ENCODE measurements around the gene IMMP2L. TPM values are rescaled to one million over a fixed set of nuclear protein-coding genes. Genes with fewer than 3 reads are reported as not detected.

IMMP2L gene
- total RNA-seq, 1 donor from 2014 or later: 21.5 TPM

DNA sequence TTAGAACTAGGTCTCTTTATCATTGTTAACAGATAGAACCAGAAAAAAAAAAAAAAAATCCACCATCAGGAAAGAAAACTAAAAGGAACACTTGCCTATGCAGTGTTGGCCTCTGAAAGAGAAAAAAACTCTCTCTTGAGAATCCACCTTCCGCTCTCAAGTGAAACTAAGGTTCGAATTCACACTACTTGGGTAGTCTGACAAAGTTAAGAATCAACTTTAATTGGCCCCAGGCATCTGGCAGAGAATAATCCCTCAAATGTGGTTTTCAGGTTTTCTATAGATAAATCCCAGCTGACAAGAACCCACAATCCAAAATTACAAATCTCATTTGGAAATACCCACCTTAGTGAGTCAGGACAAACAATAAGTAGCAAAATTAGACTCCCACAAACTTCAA is 671.1 kb downstream of the IMMP2L start:
- no peaks in the 10 kb centered on the region for H4K20me1 ChIP-seq (ENCODE audit: low read depth)
- H3K27me3 ChIP-seq: no peaks in the 10 kb centered on the region
- H3K9ac ChIP-seq: no peak overlapping the region
- H3K27ac Mint-ChIP-seq: no peak overlapping the region
- H3K36me3 Mint-ChIP-seq: no peaks in the 10 kb centered on the region
- H3K4me1 ChIP-seq: no peaks in the 10 kb centered on the region
- no peaks in the 10 kb centered on the region for H3F3A ChIP-seq (ENCODE audit: low read depth)
- H3K4me3 Mint-ChIP-seq: no peak overlapping the region
- no peaks in the 10 kb centered on the region for H3K9me3 ChIP-seq (ENCODE audit: low read depth)
- DNase-seq (ENCODE audit: low spot score): no peak
- H3K36me3 ChIP-seq: no peaks in the 10 kb centered on the region
- H2AFZ ChIP-seq (replicated peaks): no peak overlapping the region
- no peaks in the 10 kb centered on the region for H3K27me3 Mint-ChIP-seq (ENCODE audit: insufficient read depth, low read depth)
- H3K79me2 ChIP-seq (ENCODE audit: low read depth): no peaks in the 10 kb centered on the region
- no peak overlapping the region for H3K27ac ChIP-seq
- H3K4me1 Mint-ChIP-seq: no peaks in the 10 kb centered on the region
- no peak overlapping the region for H3K4me3 ChIP-seq
- peaks cover 6% of the 10 kb centered on the region for H3K9me3 Mint-ChIP-seq
- no peak overlapping the region for H3K4me2 ChIP-seq
- TF ChIP-seq EZH2phosphoT487 (IDR thresholded peaks at IDR 0.05): no peak
- TF ChIP-seq EZH2 (IDR thresholded peaks at IDR 0.05): no peak
- TF ChIP-seq, protein P1, sequence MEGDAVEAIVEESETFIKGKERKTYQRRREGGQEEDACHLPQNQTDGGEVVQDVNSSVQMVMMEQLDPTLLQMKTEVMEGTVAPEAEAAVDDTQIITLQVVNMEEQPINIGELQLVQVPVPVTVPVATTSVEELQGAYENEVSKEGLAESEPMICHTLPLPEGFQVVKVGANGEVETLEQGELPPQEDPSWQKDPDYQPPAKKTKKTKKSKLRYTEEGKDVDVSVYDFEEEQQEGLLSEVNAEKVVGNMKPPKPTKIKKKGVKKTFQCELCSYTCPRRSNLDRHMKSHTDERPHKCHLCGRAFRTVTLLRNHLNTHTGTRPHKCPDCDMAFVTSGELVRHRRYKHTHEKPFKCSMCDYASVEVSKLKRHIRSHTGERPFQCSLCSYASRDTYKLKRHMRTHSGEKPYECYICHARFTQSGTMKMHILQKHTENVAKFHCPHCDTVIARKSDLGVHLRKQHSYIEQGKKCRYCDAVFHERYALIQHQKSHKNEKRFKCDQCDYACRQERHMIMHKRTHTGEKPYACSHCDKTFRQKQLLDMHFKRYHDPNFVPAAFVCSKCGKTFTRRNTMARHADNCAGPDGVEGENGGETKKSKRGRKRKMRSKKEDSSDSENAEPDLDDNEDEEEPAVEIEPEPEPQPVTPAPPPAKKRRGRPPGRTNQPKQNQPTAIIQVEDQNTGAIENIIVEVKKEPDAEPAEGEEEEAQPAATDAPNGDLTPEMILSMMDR (IDR thresholded peaks at IDR 0.05): no peak

DNA sequence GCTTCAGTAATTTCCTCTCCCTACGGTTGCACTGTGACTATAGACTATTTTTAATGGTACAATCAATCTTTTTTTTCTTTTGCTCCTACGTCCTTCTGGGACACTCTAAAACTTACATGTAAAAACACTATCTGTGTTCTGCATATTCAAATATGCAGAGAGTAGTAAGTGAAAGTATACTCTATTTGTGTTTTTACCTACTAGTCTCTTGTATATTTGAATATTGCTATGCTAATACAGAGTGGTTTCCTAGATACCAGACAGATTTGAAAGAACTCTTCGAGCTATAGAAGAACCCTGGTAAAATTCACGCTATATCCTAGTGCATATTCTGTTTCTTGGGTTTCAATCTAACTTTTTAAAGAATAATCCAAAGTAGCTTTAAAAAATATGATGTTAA is 672.2 kb downstream of the IMMP2L start:
- H3K9me3 ChIP-seq (ENCODE audit: low read depth): no peaks in the 10 kb centered on the region
- H3K4me1 ChIP-seq: no peaks in the 10 kb centered on the region
- H4K20me1 ChIP-seq (ENCODE audit: low read depth): no peaks in the 10 kb centered on the region
- H3K36me3 ChIP-seq: no peaks in the 10 kb centered on the region
- no peaks in the 10 kb centered on the region for H3K27me3 ChIP-seq
- Mint-ChIP-seq H3K4me1 (no peaks in the 10 kb centered on the region), H3K36me3 (no peaks in the 10 kb centered on the region), H3K27ac (no peak overlapping the region), H3K9me3 (peaks cover 5% of the 10 kb centered on the region), H3K4me3 (no peak overlapping the region), H3K27me3 (ENCODE audit: insufficient read depth, low read depth) (no peaks in the 10 kb centered on the region)
- no peaks in the 10 kb centered on the region for H3K79me2 ChIP-seq (ENCODE audit: low read depth)
- TF ChIP-seq EZH2 (IDR thresholded peaks at IDR 0.05): no peak
- TF ChIP-seq, protein P1 (IDR thresholded peaks at IDR 0.05): no peak
- no peak for TF ChIP-seq EZH2phosphoT487 (IDR thresholded peaks at IDR 0.05)
- DNase-seq (ENCODE audit: low spot score): no peak
- no peak overlapping the region for H3K27ac ChIP-seq
- no peak overlapping the region for H3K4me2 ChIP-seq
- no peak overlapping the region for H3K9ac ChIP-seq
- no peaks in the 10 kb centered on the region for H3F3A ChIP-seq (ENCODE audit: low read depth)
- no peak overlapping the region for H3K4me3 ChIP-seq
- H2AFZ ChIP-seq (replicated peaks): no peak overlapping the region

DNA sequence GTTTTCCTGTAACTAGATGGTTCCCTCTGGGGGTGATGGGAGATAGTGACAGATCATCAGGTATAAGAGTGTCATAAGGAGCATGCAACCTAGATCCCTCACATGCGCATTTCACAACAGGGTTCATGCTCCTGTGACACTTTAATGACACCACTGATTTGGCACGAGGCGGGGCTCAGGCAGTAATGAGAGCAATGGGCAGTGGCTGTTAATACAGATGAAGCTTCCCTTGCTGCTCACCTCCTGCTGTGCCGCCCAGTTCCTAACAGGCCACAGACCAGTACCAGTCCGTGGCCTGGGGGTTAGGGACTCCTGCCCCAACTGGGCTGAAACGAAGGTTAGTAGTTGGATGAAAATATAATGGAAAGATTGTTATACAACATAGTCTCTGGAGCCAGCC is 673.0 kb downstream of the IMMP2L start:
- Mint-ChIP-seq H3K27ac (no peak overlapping the region), H3K4me3 (no peak overlapping the region), H3K36me3 (no peaks in the 10 kb centered on the region), H3K4me1 (no peaks in the 10 kb centered on the region), H3K9me3 (peaks cover 3% of the 10 kb centered on the region), H3K27me3 (ENCODE audit: insufficient read depth, low read depth) (no peaks in the 10 kb centered on the region)
- Histone ChIP-seq H3K9me3 (ENCODE audit: low read depth) (no peaks in the 10 kb centered on the region), H4K20me1 (ENCODE audit: low read depth) (no peaks in the 10 kb centered on the region), H3K27me3 (no peaks in the 10 kb centered on the region), H3K36me3 (no peaks in the 10 kb centered on the region), H3K4me3 (no peak overlapping the region), H2AFZ (replicated peaks) (no peak overlapping the region), H3K4me2 (no peak overlapping the region), H3K4me1 (no peaks in the 10 kb centered on the region), H3K79me2 (ENCODE audit: low read depth) (no peaks in the 10 kb centered on the region), H3K27ac (no peak overlapping the region), H3K9ac (no peak overlapping the region), H3F3A (ENCODE audit: low read depth) (no peaks in the 10 kb centered on the region)
- no peak for TF ChIP-seq EZH2 (IDR thresholded peaks at IDR 0.05)
- TF ChIP-seq, protein P1 (IDR thresholded peaks at IDR 0.05): no peak
- TF ChIP-seq EZH2phosphoT487 (IDR thresholded peaks at IDR 0.05): no peak
- DNase-seq (ENCODE audit: low spot score): no peak
